Activated CD8-positive, alpha-beta T cell treated with anti-CD3 and anti-CD28 coated beads for 36 hours (primary cell): ENCODE measurements around the gene FNDC1. TPM values are rescaled to one million over a fixed set of nuclear protein-coding genes. Genes with fewer than 3 reads are reported as not detected.

Source experiments
- ATAC-seq: fragments of 200-7000 bp; cut with Tn5 transposase; one replicate; pipeline ENCODE4 v1.10.0; 2021; ENCODE audit warnings: mild to moderate bottlenecking, moderate library complexity
- CTCF ChIA-PET: fragments of 350-600 bp; sonication (Branson Sonifier 250); formaldehyde crosslinking; loops from one replicate; lab custom pipeline; 2021; ENCODE audit warnings: antibody characterized with exemption; lab: Charles Lee
- POLR2A ChIA-PET: fragments of 350-600 bp; sonication (Branson Sonifier 250); formaldehyde crosslinking; loops from one replicate; lab custom pipeline; 2021; ENCODE audit warnings: antibody characterized with exemption; lab: Charles Lee
- DNase-seq: peaks from one replicate; pipeline ENCODE4 v3.0.0-alpha.2; 2020
- H3K27ac Mint-ChIP-seq: one replicate; pipeline ENCODE4 v1.8.0; 2021; ENCODE audit warnings: mild to moderate bottlenecking, mixed read lengths
- H3K27me3 Mint-ChIP-seq: one replicate; pipeline ENCODE4 v1.8.0; 2021; ENCODE audit warnings: mixed read lengths
- H3K36me3 Mint-ChIP-seq: one replicate; pipeline ENCODE4 v1.8.0; 2021; ENCODE audit warnings: low read depth, mixed read lengths
- H3K4me1 Mint-ChIP-seq: one replicate; pipeline ENCODE4 v1.8.0; 2021; ENCODE audit warnings: low read depth, mixed read lengths
- H3K4me3 Mint-ChIP-seq: one replicate; pipeline ENCODE4 v1.8.0; 2021; ENCODE audit warnings: mild to moderate bottlenecking, moderate library complexity, mixed read lengths
- H3K9me3 Mint-ChIP-seq: one replicate; pipeline ENCODE4 v1.8.0; 2021; ENCODE audit warnings: mixed read lengths
- CTCF ChIP-seq: fragments of 200-600 bp; IDR thresholded peaks from one replicate; pipeline ENCODE4 v1.8.0; 2022; ENCODE audit warnings: antibody characterized with exemption, mild to moderate bottlenecking
- intact Hi-C: fragments of 100-400 bp; cut with micrococcal nuclease; formaldehyde crosslinking; loops from one replicate; pipeline ENCODE4 v1.10.0; 2022
- total RNA-seq, 2 experiments: library from RNA; stranded (reverse); gene quantifications; one replicate each; pipeline ENCODE4 v1.2.3, GENCODE V29; 2021

Gene FNDC1
- total RNA-seq, 2 experiments from 2014 or later: not detected

DNA sequence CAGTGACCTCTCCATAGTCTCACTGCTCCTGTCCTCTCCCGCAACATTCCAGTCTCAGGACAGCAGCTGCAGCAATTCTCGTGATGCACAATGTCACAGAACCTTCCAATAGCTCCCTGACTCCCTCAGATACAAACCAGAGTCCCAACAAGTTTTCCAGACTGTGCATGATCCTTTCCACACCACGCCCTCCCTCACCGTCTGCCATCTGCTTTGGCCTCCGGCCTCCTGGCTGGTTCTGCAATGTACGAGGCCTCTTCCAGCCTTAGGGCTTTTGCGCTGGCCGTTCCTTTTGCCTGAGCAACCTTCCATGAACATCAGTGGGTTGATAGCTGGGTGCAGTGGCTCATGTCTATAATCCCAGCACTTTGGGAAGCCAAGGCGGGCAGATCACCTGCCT, 9.6 kb downstream of the FNDC1 start:
- H3K27ac Mint-ChIP-seq: no peak overlapping the region
- no peaks in the 10 kb centered on the region for H3K36me3 Mint-ChIP-seq
- intact Hi-C loops: no loop called here
- POLR2A ChIA-PET: no interaction called here
- ATAC-seq (no peak), DNase-seq (no peak)
- no peak overlapping the region for H3K4me3 Mint-ChIP-seq
- H3K9me3 Mint-ChIP-seq: no peaks in the 10 kb centered on the region
- no peak for TF ChIP-seq CTCF
- peaks cover 16% of the 10 kb centered on the region for H3K27me3 Mint-ChIP-seq
- CTCF ChIA-PET: no interaction called here
- peaks cover 6% of the 10 kb centered on the region for H3K4me1 Mint-ChIP-seq

GRCh38 chr6:159180001-159180400, 10.8 kb downstream of the FNDC1 start:
- ChIA-PET CTCF (no interaction called here), POLR2A (no interaction called here)
- no peak for ATAC-seq
- TF ChIP-seq CTCF: no peak
- Mint-ChIP-seq H3K4me3 (no peak overlapping the region), H3K9me3 (no peaks in the 10 kb centered on the region), H3K27me3 (peaks cover 10% of the 10 kb centered on the region), H3K4me1 (peaks cover 6% of the 10 kb centered on the region), H3K27ac (no peak overlapping the region), H3K36me3 (no peaks in the 10 kb centered on the region)
- intact Hi-C loops: no loop called here
- DNase-seq: no peak

DNA sequence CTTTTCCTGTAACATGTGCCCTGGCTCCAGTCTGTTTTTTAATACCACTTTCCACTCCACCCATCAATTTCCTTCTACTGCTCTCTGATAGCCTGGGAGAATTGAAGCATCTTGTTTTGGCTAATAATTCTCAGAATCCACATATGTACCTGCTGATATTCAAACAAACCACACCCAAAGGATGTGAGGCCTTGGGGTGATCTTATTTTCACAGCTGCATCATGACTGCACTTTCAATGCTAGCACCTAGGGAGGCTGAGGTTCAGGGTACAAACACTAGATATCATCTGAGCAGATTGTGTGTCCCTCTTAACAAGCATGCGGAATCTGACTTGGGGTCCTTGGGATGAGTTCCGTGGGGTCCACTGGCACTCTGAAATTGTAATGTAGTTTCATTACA, 12.7 kb downstream of the FNDC1 start:
- ChIA-PET POLR2A (interaction anchor here (0.6 kb wide), 1 partner anchor 881 kb away, joined by 3 read pairs; no protein-coding TSS in a partner anchor), CTCF (interaction anchor here (2.2 kb wide), 1 partner anchor 13 kb away, joined by 17 read pairs; the partner anchor contains the start of gene FNDC1)
- Mint-ChIP-seq H3K4me1 (peaks cover 6% of the 10 kb centered on the region), H3K27me3 (peaks cover 6% of the 10 kb centered on the region), H3K36me3 (no peaks in the 10 kb centered on the region), H3K9me3 (no peaks in the 10 kb centered on the region), H3K27ac (no peak overlapping the region), H3K4me3 (no peak overlapping the region)
- DNase-seq (no peak), ATAC-seq (no peak)
- intact Hi-C loops: no loop called here
- no peak for TF ChIP-seq CTCF

DNA sequence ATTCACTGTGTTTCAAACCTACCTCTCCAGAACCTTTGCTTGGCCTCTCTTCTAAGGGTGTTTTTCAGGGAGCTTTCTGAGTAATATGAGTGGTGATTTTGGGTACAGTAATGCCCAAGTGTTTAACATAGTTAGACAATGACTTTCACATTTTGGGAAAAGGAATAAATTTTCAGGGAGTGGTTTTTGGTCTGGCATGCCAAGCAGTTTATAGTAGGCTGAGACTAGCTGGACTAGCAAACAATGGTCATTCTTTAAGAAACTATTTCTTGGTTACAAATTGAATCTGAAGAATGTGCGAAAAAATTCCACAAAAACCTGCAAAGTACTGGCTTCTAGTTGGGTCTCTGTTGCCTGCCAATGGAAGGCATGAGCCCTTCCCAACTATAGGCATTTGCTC, 15.4 kb downstream of the FNDC1 start:
- POLR2A ChIA-PET: interaction anchor here (0.9 kb wide), 1 partner anchor 30 kb away, joined by 3 read pairs; no protein-coding TSS in a partner anchor

More for the DNA sequence above, 15.4 kb downstream of the FNDC1 start:
- no peaks in the 10 kb centered on the region for H3K36me3 Mint-ChIP-seq
- no peak for TF ChIP-seq CTCF
- H3K27me3 Mint-ChIP-seq: peaks cover 10% of the 10 kb centered on the region
- H3K9me3 Mint-ChIP-seq: no peaks in the 10 kb centered on the region
- H3K4me1 Mint-ChIP-seq: peaks cover 6% of the 10 kb centered on the region
- CTCF ChIA-PET: interaction anchor here (6.0 kb wide), 1 partner anchor 11 kb away, joined by 56 read pairs; no protein-coding TSS in a partner anchor
- intact Hi-C loops: no loop called here
- no peak for ATAC-seq
- H3K4me3 Mint-ChIP-seq: no peak overlapping the region
- DNase-seq: no peak
- no peak overlapping the region for H3K27ac Mint-ChIP-seq
